Skeletal muscle tissue (tissue), 4 donors: ENCODE data around the gene PHF12. TPM values are rescaled to one million over a fixed set of nuclear protein-coding genes. Genes with fewer than 3 reads are reported as not detected.
"Not testable (repeated sequence)": the region's sequence is repeated elsewhere in the genome, so short reads cannot be mapped to it uniquely, and the experiment has no call there.

Experiments
- H3K27ac ChIP-seq: one replicate; pipeline ENCODE4 v1.7.0; 2013; ENCODE audit warnings: mild to moderate bottlenecking, low read depth, low read length, inconsistent platforms
- H3K27me3 ChIP-seq, 3 donors: one replicate each; pipeline ENCODE4 v1.7.0; 2013; ENCODE audit warnings: low read length in 3 of 3; ENCODE audit not compliant: control insufficient read depth in 3 of 3, insufficient read depth in 3 of 3
- H3K36me3 ChIP-seq, 3 donors: one replicate each; pipeline ENCODE4 v1.7.0; 2013; ENCODE audit warnings: low read length in 3 of 3; ENCODE audit not compliant: control insufficient read depth in 3 of 3, insufficient read depth in 3 of 3
- H3K4me1 ChIP-seq, 3 donors: one replicate each; pipeline ENCODE4 v1.7.0; 2013; ENCODE audit warnings: low read length in 3 of 3, mild to moderate bottlenecking in 3 of 3; ENCODE audit not compliant: control insufficient read depth in 3 of 3, insufficient read depth in 3 of 3
- H3K4me3 ChIP-seq, 3 donors: one replicate each; pipeline ENCODE4 v1.7.0; 2013; ENCODE audit warnings: low read length in 3 of 3
- H3K9ac ChIP-seq, 3 donors: one replicate each; pipeline ENCODE4 v1.7.0; 2013; ENCODE audit warnings: low read length in 3 of 3, mild to moderate bottlenecking in 3 of 3, moderate library complexity in 2 of 3, low read depth in 1 of 3
- H3K9me3 ChIP-seq, 3 donors: one replicate each; pipeline ENCODE4 v1.7.0; 2013; ENCODE audit warnings: low read length in 3 of 3; ENCODE audit not compliant: control insufficient read depth in 3 of 3
- total RNA-seq: library from RNA; depleted of rRNA; stranded (reverse); fragments of >200 nt; gene quantifications from one replicate; pipeline ENCODE4 v1.2.3, GENCODE V29; 2014
- donor health status: Osteomylitis.

Gene PHF12
- total RNA-seq, 1 donor from 2014 or later: 8.9 TPM

DNA sequence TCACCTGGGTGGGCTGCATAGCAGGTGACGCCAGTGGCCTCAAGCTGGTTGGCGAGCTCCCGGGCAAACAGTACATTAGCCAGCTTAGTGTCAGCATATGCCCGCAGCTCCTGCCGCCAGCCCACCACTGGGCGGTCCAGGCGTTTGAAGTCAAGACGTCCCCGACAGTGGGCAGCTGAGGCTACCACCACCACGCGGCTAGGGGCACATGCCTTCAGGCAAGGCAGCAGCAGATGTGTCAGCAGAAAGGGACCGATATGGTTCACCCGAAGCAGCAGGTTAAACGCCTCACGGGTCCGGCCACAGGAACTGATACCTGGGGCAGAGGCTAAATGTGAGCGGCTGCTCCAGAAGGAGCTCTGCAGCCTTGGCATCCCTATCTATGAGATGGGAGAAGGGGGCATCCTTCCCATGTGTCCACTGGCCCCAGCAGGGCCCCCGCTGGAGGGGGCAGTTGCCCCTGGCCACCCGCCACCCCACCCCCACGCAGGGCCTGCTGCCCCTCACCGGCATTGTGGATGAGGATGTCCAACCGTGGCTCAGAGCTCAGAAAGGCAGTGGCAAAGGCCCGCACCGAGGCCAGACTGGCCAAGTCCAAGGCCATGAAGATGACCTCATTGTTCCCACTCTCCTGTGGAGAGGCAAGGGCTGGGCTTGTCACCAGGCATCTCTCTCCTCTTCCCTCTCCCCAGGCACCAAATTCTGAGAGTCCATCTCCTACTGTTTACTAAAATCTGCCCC is 50.2 kb downstream of the PHF12 start:
- Histone ChIP-seq H3K9ac (no peak overlapping the region), H3K27me3 (no peaks in the 10 kb centered on the region), H3K27ac (no peak overlapping the region), H3K9me3 (no peaks in the 10 kb centered on the region), H3K4me3 (no peak overlapping the region), H3K36me3 (peaks cover 2 to 5% (median 3%) of the 10 kb centered on the region in 3 donors), H3K4me1 (peaks cover 26 to 35% (median 28%) of the 10 kb centered on the region in 3 donors)

DNA sequence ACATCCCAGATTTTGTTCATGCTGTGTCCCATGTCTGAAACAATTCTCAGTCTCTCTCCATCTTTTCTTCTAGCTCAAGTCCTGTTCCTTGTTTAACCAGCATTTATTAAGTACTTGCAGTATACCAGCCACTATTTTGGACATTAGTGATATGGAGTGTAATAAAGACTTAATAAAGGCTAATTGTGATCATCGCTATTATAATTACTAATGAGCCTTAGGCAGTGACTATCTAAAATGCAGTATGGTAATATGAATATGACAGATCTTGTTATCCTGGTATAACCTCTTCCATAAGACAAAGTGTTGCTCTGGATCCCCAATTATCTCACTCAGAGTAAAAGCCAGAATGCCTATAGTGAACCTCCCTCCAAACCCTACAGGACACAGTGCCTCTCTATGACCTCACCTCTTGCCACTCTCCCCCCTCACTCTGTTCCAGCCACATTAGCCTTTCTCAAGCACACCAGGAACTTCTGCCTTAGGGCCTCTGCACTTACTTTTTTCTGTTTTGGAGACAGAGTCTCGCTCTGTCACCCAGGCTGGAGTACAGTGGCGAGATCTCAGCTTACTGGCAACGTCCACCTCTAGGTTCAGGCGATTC is 52.0 kb downstream of the PHF12 start:
- Histone ChIP-seq H3K4me1 (peaks cover 26 to 41% (median 32%) of the 10 kb centered on the region in 3 donors), H3K27ac (no peak overlapping the region), H3K36me3 (peaks cover 0 to 2% (median 0%) of the 10 kb centered on the region in 3 donors), H3K4me3 (no peak overlapping the region), H3K9me3 (no peaks in the 10 kb centered on the region), H3K27me3 (no peaks in the 10 kb centered on the region), H3K9ac (no peak overlapping the region)

DNA sequence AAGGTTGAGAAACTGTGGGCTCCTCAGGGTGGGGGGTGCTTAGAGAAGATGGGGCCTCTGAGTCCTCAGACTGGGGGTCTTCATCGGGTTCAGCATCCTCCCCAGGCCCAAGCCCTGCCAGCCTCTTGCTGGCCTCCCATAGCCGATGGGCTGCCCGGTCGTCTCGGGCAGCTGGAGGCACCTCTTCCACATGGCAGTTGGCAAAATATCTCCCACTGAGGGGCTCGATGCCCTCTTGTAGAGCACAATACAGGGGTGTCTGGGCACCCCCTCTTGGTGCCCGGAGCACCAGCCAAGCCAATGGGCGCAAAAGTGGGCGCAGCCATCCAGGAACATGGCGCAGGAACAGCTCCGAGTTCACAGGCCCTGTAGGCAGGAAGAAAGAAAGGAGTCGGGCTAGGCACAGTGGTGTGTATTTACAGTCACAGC is 52.8 kb downstream of the PHF12 start:
- Histone ChIP-seq H3K4me1 (peaks cover 24 to 41% (median 32%) of the 10 kb centered on the region in 3 donors), H3K27ac (no peak overlapping the region)

DNA sequence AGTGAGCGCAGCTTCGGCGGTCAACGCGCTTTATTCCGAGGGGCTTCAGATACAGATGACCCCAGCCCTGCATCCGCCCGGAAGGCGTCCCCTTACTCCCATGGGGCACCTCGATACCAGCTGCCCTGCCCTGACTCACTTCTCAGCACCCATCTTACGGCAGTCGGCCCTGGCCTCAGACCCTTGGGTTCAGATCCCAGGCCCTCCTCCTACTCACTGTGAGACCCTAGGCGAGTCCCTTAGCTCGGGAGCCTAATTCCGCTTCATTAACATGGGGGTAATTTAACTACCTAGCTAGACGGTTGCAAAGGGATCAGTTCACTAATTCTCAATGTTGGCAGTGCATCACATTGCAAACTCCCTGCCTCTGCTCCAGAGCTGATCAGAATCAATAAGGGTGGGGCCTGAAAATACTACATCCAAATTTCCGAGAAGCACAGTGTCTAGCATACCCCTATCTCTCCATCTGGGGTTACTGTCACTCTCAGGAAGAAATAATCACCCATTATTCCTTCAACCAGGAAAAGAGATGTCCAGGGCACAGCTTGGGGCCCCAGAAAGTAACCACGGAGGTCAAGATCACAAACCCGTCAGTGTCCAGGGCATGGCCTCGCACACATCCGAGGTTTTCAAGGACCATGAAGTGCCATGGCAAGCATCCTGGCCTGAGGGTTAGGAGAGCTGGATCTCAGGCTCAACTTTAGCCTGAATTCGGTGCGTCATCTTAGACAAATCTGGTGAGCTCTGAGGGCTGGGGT is 53.4 kb downstream of the PHF12 start:
- Histone ChIP-seq H3K36me3 (peaks cover 0 to 2% (median 0%) of the 10 kb centered on the region in 3 donors), H3K4me3 (peak overlapping the region; percentile 91 to 93 (median 92)), H3K9me3 (no peaks in the 10 kb centered on the region), H3K27ac (peak overlapping the region; percentile 90), H3K4me1 (peaks cover 19 to 39% (median 31%) of the 10 kb centered on the region in 3 donors), H3K27me3 (no peaks in the 10 kb centered on the region), H3K9ac (peak overlapping the region; percentile 86 to 96 (median 93))

More for the DNA sequence above, 52.8 kb downstream of the PHF12 start:
- Histone ChIP-seq H3K4me3 (no peak overlapping the region), H3K9me3 (no peaks in the 10 kb centered on the region), H3K36me3 (peaks cover 0 to 2% (median 0%) of the 10 kb centered on the region in 3 donors), H3K27me3 (no peaks in the 10 kb centered on the region), H3K9ac (peak overlapping the region in 2 of 3 donors; percentile 86 to 96)

DNA sequence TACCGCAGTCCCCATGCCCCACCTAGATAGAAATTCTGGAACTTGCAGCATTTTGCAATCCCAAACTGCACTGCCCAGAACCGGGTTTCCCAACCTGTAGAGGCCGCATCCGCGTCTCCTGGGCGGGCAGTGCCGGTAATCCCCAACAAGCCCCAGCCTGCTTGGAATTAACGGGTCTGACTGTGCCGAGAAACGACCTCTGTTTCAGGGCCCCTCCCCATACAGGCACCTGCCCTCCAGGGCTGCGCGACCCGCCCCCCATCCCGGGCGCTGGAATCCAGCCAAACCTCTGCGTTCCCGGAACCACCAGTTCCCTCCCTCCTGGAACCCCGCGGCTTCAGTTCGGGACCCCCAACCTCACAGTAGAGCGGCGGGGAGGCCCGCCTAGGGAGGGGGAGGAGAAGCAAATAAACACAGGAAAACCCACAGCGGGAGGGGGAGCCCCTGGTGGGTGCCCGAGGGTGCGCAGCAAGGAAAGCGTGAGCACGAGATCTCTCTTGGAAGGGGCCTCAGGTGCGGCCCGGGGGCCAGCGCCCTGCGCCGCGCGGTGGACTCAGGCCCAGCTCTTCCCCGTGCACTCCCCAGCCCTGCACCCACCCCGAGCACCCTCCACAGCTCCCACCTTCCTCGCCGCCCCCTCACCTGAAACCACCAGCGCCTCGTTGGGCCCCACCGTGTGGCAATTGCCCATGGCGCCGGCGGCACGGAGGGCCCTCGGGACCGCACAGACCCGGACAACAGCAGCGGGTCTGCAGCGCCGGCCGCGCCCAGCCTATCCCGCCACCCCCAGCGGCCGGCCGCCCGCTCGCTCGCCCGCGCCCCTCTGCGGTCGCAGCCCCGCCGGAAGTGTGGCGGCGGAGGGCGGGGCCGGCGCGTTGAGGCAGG is 54.2 kb downstream of the PHF12 start, which contains the start of gene FLOT2:
FLOT2 (minus strand) TSS at position 850 of the 885 bp plus-strand sequence; CDS start at position 691, 159 bp downstream.
- Histone ChIP-seq H3K27me3 (no peaks in the 10 kb centered on the region), H3K4me1 (peaks cover 23 to 41% (median 28%) of the 10 kb centered on the region in 3 donors), H3K27ac (peak within 1 kb of the TSS; percentile 90), H3K36me3 (peaks cover 0 to 2% (median 0%) of the 10 kb centered on the region in 3 donors), H3K4me3 (peak within 1 kb of the TSS; percentile 91 to 93 (median 92)), H3K9ac (peak within 1 kb of the TSS; percentile 86 to 96 (median 93)), H3K9me3 (no peaks in the 10 kb centered on the region)

DNA sequence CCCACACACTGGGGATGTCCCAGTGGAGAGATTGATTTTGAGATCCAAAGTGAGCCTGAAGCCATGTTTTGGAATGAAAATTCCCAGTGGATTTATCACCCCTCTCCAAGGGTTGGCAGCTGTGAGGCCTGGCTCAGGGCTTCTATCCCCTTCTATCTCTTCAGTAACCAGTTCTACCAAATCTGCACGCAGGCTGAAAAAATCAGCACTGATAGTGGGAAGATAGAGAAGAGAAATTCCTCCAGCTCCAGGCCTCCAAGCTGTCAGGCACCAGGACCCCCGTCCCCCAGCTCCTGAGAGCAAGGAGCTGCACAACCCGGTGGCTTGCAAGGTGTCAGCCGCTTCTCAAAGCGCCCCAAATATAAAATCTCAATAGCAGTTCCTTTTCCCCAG is 54.8 kb downstream of the PHF12 start:
- peak overlapping the region; percentile 86 to 96 (median 93) for H3K9ac ChIP-seq

DNA sequence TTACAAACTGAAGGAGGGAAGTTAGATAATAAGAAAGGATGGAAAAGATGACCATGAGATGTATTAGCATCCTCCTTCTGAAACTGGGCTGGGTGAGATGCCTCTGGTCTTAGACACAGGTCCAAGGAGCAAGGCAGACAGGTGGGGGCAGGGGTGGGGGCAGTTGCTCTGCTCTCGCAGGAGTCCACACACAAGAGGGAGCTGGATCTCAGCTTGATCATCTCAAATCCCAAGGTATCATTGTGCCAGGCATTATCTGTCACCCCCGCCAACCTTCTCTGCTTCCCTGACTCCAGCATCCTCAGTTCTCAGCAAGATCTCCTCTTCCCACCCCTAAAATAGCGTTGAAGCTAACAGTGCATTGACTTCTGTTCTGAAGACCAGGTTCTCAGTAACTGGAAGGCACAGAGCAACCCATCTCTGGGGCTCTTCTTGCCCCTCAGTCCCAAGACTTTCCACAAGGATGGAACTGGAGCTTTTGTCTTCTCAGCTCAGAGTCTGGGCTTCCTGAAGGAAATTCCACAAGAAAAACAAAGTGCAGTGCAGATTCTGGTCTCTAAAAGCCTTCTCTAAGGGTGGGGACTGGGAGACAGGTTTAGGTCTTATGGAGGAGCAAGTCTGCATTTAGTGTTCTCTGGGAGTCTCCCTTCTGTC is 55.4 kb downstream of the PHF12 start:
- peaks cover 0 to 2% (median 0%) of the 10 kb centered on the region in 3 donors for H3K36me3 ChIP-seq
- H3K4me3 ChIP-seq: peak overlapping the region in 1 of 3 donors; percentile 76
- H3K27ac ChIP-seq: peak overlapping the region; percentile 90
- peaks cover 34 to 46% (median 34%) of the 10 kb centered on the region in 3 donors for H3K4me1 ChIP-seq
- no peaks in the 10 kb centered on the region for H3K27me3 ChIP-seq
- no peaks in the 10 kb centered on the region for H3K9me3 ChIP-seq
- H3K9ac ChIP-seq: peak overlapping the region; percentile 86 to 96 (median 93)

More for the DNA sequence above, 54.8 kb downstream of the PHF12 start:
- H3K27ac ChIP-seq: peak overlapping the region; percentile 90
- no peaks in the 10 kb centered on the region for H3K9me3 ChIP-seq
- peak overlapping the region; percentile 76 to 93 (median 91) for H3K4me3 ChIP-seq
- H3K27me3 ChIP-seq: no peaks in the 10 kb centered on the region
- H3K36me3 ChIP-seq: peaks cover 0 to 2% (median 0%) of the 10 kb centered on the region in 3 donors
- peaks cover 28 to 40% (median 31%) of the 10 kb centered on the region in 3 donors for H3K4me1 ChIP-seq

DNA sequence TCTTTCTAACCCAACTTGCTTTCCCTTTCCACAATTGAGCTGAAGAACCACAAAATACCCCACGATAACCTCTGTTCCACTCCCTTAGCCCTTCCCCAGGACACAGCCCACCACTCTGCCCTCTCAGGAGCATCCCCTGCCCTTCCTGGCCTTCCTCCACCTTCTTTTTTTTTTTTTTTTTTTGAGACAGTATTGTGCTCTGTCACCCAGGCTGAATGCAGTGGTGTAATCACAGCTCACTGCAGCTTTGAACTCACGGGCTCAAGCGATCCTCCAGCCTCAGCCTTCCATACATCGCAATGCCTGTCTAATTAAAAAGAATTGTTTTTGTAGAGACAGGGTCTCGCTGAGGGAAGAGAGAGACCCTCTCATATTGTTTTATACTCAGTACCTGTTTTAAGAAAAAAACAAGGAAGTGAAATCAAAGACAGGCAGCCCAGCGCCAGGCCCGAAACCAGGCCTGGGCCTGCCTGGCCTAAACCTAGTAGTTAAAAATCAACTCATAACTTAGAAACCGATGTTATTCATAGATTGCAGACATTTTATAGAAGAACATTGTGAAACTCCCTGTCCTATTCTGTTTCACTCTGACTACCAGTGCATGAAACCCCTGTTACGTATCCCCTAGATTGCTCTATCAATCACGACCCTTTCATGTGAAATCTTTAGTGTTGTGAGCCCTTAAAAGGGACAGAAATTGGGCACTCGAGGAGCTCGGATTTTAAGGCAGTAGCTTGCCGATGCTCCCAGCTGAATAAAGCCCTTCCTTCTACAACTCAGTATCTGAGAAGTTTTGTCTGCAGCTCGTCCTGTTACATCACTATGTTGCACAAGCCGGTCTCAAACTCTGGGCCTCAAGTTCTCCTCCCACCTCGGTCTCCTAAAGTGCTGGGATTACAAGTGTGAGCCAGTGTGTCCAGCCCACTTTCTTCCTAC is 57.8 kb downstream of the PHF12 start:
- Histone ChIP-seq H3K4me1 (peaks cover 32 to 45% (median 34%) of the 10 kb centered on the region in 3 donors), H3K27ac (peak overlapping the region; percentile 47), H3K9ac (peak overlapping the region in 2 of 3 donors; percentile 45 to 51)
- H3K27me3 ChIP-seq, H3K4me3 ChIP-seq, H3K9me3 ChIP-seq, H3K36me3 ChIP-seq: not testable (repeated sequence)
